NCI-H128 (cell line): ENCODE data around the gene IZUMO1.
"Not testable (repeated sequence)": the region's sequence is repeated elsewhere in the genome, so short reads cannot be mapped to it uniquely, and the experiment has no call there.

ENCODE experiments used
- DNase-seq: peaks from one replicate; lab custom pipeline; 2025; ENCODE audit not compliant: unreplicated experiment; lab: John Stamatoyannopoulos, UW

The IZUMO1 gene

DNA sequence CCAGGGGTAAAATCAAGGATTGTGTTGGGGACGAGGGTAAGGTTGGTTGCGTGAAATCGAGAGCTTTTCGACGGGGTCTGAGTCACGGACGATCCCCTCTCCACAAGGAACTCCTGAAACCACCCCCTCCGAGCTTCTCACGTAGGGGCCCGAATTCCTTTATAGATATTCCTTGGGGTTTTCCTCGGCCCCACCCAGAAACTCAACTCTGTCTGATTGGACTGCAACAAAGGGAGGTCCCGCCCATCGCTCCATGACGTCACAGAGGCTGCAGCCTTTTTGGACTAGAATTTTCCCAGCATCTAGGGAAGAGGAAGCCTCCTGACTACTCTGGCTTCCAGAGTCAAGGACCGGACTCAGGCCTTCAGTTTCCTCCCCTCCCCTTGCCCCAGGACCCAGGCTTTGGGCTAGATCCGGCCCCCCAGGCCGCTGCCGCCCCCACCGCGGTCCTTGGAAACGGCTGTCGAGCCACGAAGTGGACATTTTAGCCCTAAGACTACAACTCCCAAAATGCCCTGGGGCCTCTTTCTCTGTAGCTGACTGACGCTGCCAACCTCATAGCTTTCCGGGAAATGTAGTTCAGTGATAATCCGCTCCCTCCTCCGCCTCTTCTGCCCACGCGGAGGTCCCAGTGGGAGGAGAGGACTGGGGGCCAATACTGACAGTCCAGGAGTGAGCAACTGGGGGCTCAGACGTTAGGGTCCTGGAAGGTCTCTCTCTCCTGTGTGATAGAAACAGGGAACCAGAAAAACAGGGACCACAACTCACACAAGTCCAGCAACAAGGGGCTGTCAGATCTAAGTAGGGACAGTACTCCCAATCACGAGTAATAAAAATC lies at the start of gene IZUMO1:
Gene IZUMO1 (minus strand): TSS at position 172 of the 838 bp plus-strand sequence. CDS start 1,050 bp downstream, outside the sequence.
- DNase-seq = no peak

DNA sequence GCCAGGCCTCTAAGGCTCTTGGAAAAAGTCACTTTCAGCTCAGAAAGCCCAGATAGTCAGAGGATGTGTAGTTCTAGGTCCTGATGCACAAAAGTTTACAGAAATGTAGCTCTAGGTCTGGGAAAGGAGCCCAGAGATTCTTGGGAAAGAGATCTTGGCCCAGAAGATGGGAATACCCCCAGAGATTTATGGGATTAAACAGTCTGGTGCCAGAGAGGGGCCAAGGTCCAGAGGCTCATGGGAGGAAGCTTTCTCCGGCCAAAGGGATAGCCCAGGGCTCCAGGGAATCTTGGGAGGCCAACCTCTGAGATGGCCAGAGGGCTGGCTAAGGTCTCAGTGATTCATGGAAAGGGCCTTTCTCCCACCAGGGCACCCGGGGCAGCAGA lies 49.0 kb upstream of the IZUMO1 start:
- no peak for DNase-seq

DNA sequence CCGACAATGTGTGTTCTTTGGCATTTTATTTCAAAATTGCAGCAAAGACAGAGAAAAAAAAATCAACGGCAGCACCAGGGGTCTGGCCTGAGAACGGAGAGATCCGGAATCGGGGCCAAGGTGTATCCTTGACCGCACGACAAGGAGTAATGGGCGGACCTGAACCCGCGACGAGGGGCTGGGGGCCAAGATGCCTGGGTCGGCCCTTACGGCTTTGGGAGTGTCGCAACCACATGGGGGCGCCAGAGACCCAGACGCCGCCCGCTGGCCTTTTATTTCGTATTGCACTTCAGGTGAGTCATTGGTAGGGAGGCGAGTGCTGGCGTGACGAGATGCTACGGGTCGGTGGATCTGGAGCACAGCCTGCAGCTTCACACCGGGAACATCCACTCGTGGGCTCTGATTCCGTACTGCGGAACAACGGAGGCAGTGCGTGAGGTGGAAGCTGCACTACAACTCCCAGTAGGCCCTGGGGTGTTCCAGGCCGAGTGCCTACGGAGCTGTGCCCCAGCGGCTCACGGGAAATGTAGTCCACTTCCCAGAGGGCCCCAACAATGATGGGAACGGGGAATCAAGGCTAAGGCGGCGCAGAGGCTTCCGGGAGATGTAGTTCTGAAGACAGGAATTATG lies 48.5 kb upstream of the IZUMO1 start:
- DNase-seq = peak; percentile 94

DNA sequence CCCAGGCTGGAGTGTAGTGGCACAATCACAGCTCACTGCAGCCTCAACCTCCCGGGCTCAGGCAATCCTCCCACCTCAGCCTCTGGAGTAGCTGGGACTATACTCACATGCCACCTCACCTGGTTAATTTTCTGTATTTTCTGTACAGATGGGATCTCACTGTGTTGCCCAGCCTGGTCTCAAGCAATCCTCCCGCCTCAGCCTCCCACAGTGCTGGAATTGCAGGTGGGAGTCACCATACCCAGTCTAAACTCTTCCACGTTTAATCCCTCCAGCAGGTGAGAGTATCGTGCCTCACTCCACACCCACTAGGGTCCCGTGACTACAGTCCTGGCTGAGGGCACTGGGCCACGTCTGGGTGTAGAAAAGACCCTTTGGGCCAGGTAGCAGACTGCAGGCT lies 47.6 kb upstream of the IZUMO1 start:
- no peak for DNase-seq

DNA sequence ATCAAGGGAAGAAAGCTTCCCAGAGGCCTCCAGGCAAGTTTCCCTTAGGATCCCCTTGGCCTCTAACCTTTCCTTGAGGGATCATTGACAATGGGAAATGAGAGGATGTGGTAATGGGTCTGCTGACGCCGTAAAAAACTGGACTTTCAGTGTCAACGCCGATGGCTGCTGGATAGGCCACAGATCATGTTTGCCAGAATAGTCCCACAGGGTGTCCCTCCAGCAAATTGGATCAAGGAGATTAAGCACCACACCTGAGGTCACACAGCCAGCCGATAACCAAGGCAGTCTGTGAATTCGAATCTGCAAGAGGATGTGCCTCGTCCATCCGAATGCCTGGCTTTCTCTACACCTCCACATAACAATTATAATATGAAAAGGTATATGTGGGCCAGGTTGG lies 46.6 kb upstream of the IZUMO1 start:
- no peak for DNase-seq

DNA sequence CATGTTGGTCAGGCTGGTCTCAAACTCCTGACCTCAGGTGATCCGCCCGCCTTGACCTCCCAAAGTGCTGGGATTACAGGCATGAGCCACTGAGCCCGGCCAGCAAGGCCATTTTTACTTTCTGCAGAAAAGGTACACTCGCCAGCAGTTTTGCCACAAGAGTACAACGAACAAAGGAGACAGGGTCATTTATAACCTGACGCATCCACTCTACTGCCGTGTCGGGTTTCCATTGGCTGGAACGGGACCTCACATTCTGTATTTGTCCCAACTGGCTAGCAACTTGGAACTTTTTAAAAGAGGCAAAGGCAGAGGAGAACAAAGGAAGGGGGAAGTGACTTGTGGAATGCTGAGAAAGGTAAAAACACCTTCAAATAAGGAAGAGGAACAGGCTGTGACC lies 40.6 kb upstream of the IZUMO1 start:
- not testable (repeated sequence) for DNase-seq

DNA sequence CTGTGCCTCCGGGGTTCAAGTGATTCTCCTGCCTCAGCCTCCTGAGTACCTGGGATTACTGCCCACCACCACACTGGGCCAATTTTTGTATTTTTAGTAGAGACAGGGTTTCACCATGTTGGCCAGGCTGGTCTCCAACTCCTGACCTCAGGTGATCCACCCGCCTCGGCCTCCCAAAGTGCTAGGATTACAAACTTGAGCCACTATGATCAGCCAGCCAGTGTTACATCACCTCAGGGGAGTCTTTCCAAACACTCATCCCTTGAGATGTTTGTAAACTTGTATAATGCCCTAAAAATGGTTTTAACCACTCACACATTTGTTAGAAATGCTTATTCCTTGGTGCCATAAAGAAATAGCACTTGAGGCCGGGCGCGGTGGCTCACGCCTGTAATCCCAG lies 39.7 kb upstream of the IZUMO1 start:
- not testable (repeated sequence) for DNase-seq

DNA sequence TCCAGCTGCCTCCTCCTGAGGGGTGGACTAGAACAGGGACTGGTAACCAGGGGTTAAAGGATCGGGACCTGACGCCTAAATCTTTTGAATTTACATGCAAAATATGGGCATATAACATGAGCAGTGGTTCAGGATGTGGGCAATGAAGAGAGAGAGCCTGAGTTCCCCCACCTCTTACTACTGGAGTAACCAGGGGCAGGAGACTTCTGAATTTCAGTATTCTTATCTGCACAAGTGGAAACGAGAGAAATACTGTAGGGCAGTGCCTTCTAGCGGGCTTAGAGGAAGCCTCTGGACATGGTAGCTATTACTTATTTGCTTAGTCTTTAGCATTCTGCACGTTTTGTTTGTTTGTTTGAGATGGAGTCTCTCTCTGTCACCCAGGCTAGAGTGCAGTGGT lies 37.8 kb upstream of the IZUMO1 start:
- no peak for DNase-seq

DNA sequence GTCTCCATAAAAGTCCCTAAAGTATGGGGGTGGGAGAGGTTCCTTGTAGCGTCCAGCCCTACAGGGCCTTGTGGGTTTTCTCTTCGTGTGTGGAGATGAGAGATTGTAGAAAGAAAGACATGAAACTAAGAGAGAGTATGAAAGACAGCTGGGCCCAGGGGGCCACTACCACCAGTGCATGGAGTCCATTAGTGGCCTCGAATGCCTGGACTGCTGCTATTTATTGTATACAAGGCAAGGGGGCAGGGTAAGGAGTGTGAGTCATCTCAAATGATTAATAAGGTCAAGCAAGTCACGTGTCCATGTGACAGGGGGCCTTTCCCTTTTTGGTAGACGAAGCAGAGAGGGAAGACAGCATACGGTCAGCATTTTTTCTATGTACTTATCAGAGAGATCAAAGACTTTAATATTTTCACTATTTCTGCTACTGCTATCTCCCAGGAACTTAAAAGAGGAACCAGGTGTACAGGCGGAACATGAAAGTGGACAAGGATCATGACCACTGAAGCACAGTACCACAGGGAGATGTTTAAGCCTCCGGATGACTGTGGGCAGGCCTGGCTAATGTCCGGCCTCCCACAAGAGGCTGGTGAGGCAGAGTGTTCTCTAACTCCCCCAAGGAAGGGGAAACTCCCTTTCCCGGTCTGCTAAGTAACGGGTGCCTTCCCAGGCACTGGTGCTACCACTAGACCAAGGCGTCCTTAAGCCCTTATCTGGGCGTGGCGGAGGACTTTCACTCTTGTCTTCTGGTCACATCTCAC lies 34.1 kb upstream of the IZUMO1 start:
- DNase-seq = no peak

DNA sequence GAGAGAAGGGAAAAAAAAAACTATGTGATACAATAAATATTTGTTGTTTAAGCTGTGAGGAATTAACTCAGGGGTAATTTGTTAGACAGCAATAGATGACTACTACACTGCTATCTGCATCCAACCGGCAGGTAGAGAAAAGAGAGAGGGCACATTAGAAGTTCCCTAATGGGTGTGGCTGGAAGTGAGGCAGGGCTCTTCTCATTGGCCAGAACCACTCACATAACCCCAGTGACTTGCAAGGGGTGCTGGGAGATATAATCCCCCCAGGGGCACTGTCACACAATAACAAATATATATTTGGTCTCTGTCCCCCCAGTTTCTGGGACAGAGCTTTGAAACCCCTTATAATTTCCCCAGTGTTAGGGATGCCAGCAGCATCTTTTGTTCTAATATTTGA lies 32.9 kb upstream of the IZUMO1 start:
- DNase-seq = no peak

DNA sequence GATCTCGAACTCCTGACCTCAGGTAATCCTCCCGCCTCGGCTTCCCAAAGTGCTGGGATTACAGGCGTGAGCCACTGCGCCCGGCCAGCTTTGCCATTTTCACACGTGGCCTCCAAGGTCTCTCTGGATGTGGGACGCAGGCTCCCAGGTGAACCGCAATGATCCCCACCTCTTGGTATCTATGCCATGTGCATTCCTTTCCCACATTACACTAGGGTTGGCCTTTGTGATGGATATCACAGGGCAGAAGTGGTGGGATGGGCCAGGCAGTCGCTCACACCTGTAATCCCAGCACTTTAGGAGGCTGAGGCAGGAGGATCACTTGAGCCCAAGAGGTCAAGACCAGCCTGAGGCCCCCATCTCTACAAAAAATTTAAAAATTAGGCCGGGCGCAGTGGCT lies 31.0 kb upstream of the IZUMO1 start:
- DNase-seq = no peak

DNA sequence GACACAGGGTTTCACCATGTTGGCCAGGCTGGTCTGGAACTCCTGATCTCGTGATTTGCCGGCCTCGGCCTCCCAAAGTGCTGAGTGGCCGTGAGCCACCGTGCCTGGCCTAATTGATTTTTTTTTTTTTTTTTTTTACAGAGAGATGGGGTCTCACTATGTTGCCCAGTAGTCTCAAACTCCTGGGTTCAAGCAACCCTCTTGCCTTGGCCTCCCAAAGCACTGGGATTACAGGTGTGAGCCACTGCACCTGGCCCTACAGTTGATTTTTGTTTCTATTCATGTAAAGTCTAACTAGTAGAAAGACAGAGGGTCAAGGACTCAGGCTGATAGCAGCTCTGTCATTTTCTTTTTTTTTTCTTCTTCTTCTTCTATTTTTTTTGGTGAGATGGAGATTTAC lies 30.4 kb upstream of the IZUMO1 start:
- DNase-seq = no peak

DNA sequence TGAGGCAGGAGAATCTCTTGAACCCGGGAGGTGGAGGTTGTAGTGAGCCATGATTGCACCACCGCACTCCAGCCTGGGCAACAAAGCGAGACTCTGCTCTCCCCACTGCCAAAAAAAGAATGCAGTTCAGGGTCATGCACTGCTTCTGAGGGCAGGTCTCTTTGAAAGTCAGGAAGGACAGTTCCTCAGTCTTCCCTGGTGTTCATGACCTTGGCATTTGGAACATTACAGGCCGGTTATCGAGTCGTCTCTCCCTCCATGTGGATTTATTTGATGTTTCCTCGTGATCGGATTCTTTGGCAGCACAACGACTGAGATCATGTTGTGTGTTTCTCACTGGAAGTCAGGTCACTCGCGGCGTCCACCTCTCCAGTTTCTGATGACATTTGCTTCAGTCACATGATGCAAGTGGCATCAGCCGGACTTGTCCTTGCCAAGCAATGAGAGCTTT lies 25.8 kb upstream of the IZUMO1 start:
- no peak for DNase-seq

DNA sequence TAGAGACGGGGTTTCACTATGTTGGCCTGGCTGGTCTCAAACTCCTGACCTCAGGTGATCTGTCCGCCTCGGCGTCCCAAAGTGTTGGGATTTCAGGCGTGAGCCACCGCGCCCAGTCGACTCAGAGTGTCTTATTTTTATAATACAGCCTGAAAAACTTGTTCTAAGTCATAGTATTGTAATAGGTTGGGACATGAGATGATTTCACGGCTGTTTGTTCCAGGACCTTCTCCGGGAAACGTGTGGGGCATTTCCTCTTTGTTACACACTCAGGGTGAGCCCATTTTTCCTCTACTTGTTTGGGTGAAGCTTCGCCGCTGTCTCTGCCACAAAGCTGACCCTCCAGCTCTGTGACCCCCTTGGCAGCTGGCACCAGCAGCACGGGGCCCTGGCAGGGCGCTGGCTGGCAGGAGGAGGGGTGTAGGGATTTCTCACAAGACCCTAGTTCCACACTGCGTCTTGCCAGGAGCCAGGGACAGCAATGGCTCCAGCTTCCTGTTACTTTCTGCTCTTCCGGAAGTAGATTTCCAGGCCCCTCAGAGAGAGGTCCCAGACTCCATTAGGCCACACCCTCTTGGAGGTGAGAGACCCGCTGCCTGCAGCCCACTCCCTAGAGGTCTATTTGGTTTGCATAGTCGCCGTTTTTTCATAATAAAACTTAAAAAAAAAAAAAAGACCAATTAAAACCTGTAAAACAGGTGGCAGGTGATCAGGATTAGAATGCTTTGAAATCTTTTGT lies 24.2 kb upstream of the IZUMO1 start:
- DNase-seq = no peak

DNA sequence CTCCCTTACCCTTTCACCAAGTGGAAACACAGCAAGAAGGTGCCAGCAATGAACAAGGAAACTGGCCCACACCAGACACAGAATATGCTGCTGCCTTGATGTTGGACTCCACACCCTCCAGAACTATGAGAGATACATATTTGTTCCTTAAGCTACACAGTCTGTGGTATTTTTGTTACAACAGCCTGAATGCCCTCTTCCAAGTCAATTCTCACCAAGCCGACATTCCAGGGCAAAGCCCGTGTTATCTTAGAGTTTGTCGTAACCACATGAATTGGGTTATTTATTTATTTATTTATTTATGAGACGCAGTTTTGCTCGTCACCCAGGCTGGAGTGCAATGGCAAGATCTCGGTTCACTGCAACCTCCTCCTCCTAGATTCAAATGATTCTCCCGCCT lies 23.6 kb upstream of the IZUMO1 start:
- no peak for DNase-seq

DNA sequence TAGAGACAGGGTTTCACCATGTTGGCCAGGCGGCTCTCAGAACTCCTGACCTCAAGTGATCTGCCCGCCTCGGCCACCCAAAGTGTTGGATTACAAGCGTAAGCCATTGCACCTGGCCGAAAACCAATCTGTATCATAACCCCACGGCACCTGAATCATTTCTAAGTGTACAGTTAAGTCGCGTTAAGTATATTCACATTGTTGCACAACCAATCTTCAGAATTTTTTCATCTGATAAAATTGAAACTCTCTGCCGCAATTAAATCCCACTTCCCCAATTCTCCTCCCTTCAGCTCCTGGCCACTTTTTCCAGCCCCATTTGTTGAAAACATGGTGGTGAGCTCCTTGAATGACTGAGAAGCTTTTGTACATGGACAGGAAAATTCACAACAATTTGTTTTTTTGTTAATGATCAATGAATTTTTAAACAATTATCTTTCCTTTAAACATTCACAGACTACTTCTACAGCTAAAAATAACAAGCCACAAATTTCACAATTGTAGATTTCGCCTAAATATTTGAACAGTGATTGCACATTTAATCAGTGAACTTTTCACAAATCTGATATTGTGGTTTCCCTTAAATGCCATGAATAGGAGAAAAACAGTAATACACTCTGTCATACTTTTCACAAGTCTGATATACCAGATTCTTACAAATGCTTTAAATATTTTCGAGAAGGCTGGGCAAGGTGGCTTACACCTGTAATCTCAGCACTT lies 22.4 kb upstream of the IZUMO1 start:
- DNase-seq = no peak

DNA sequence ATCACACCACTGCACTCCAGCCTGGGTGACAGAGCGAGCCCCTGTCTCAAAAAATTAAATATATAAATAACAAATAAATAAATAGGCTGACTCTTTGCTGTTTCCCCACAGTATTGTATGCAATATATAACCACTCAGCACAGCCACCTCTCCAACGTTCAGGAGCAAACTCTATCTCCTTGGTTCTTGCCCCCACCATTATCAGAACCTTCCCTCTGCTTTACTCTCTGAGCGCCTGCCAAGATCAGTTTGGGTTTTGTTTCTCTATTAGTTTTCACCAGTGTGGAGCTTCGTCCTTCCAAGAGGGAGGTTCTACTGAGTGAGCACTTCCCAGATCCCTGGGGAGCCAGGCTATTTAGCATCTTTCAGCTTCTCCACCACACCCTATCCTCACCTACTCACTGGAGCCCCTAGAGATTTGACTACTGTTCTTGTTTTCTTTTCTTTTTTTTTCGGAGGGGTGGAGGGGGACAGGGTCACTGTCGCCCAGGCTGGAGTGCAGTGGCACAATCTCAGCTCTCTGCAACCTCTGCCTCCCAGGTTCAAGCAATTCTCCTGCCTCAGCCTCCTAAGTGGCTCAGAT lies 21.6 kb upstream of the IZUMO1 start:
- DNase-seq = not testable (repeated sequence)

DNA sequence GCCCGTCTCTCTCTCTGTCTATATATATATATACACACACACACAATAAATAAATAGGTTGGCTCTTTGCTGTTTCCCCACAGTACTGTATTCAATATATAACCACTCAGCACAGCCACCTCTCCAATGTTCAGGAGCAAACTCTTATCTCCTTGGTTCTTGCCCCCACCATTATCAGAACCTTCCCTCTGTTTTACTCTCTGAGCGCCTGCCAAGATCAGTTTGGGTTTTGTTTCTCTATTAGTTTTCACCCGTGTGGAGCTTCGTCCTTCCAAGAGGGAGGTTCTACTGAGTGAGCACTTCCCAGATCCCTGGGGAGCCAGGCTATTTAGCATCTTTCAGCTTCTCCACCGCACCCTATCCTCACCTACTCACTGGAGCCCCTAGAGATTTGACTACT lies 19.1 kb upstream of the IZUMO1 start:
- not testable (repeated sequence) for DNase-seq

DNA sequence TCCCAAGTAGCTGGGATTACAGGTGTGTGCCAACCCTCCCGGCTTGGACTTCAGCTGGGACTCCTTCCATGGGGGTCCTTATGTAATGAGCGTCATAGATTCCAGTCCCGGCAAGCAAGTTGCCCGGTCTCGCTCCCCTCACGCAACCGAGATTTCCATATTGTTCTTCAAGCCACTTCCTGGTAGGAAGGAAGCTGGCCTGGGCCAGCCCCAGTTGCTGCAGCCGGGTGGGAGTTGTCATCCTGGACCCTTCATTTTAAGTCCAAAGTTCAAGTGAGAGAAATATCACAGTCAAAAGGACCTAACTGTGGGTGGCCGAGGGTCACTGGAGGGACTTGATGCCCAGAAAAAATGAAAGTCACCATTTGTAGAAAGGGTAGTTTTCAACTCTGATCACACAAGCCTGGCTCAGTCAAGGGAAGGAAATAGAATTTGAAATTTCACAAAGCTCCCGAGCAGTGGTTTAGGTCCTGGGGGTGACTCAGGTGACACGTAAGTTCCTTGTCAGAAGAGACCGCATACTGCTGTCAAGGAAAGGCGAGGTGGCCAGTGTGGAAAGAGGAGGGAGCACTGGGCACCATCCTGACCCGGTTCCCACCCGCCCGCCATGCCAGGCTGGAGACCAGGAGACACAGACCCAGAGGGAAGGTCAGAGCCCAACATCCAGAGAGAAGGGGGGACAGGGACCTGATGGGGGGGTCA lies 13.9 kb upstream of the IZUMO1 start:
- no peak for DNase-seq

DNA sequence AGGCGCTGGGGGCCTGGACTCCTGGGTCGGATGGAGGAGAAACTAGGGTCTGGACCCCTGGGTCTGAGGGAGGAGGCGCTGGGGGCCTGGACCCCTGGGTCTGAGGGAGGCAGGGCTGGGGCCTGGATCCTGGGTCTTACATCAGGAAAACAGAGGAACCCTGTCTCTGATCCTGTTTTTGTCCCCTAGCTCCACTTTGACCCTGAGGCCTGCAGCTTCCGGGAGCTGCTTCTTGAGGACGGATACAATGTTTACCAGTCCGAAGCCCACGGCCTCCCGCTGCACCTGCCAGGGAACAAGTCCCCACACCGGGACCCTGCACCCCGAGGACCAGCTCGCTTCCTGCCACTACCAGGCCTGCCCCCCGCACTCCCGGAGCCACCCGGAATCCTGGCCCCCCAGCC lies 11.0 kb upstream of the IZUMO1 start:
- DNase-seq = no peak
